WTC11 (cell line): ENCODE measurements around the gene NFKBIE. TPM values are rescaled to one million over a fixed set of nuclear protein-coding genes. Genes with fewer than 3 reads are reported as not detected.

Source experiments
- ATAC-seq: fragments of 200-7000 bp; cut with Tn5 transposase; 2 replicates; pipeline ENCODE4 v1.10.0; 2021; ENCODE audit warnings: mild to moderate bottlenecking, moderate library complexity
- CTCF ChIA-PET: fragments of 300-600 bp; sonication (Branson Sonifier 250); formaldehyde crosslinking; loops from one replicate; lab custom pipeline; 2021; ENCODE audit warnings: antibody characterized with exemption; lab: Charles Lee
- POLR2A ChIA-PET: fragments of 350-600 bp; sonication (Branson Sonifier 250); formaldehyde crosslinking; loops from one replicate; lab custom pipeline; 2021; ENCODE audit warnings: antibody characterized with exemption; lab: Charles Lee
- DNase-seq: peaks from one replicate; pipeline ENCODE4 v3.0.0; 2021; ENCODE audit warnings: low spot score
- H3K27ac Mint-ChIP-seq: 2 replicates; pipeline ENCODE4 v1.8.0; 2021; ENCODE audit warnings: mixed read lengths
- H3K27me3 Mint-ChIP-seq: 2 replicates; pipeline ENCODE4 v1.8.0; 2021; ENCODE audit warnings: low read depth, mild to moderate bottlenecking, moderate library complexity, mixed read lengths
- H3K36me3 Mint-ChIP-seq: 2 replicates; pipeline ENCODE4 v1.8.0; 2021; ENCODE audit warnings: mixed read lengths
- H3K4me1 Mint-ChIP-seq: 2 replicates; pipeline ENCODE4 v1.8.0; 2022; ENCODE audit warnings: mixed read lengths
- H3K4me3 Mint-ChIP-seq: 2 replicates; pipeline ENCODE4 v1.8.0; 2021; ENCODE audit warnings: mild to moderate bottlenecking, moderate library complexity, mixed read lengths
- H3K9me3 Mint-ChIP-seq: 2 replicates; pipeline ENCODE4 v1.8.0; 2021; ENCODE audit warnings: mixed read lengths
- AR ChIP-seq: fragments of 250-450 bp; sonication (Bioruptor Pico); IDR thresholded peaks from 2 replicates; pipeline ENCODE4 v1.9.0; 2021; ENCODE audit warnings: mild to moderate bottlenecking
- ATF1 ChIP-seq: sonication (generic); formaldehyde crosslinking; IDR thresholded peaks from 2 replicates; pipeline ENCODE4 v1.8.1; 2023; ENCODE audit warnings: mild to moderate bottlenecking, moderate library complexity, missing genetic modification reagents
- CREM ChIP-seq: sonication (generic); formaldehyde crosslinking; IDR thresholded peaks from 2 replicates; pipeline ENCODE4 v1.8.1; 2022; ENCODE audit warnings: mild to moderate bottlenecking, missing genetic modification reagents, moderate library complexity
- ERG ChIP-seq: fragments of 250-450 bp; sonication (Bioruptor Pico); IDR thresholded peaks from 2 replicates; pipeline ENCODE4 v1.8.0; 2021; ENCODE audit warnings: mild to moderate bottlenecking
- ESRRA ChIP-seq: sonication (generic); formaldehyde crosslinking; IDR thresholded peaks from 2 replicates; pipeline ENCODE4 v1.8.1; 2022; ENCODE audit warnings: mild to moderate bottlenecking, missing genetic modification reagents, borderline replicate concordance
- FOXK1 ChIP-seq: sonication (generic); formaldehyde crosslinking; IDR thresholded peaks from 2 replicates; pipeline ENCODE4 v1.8.0; 2022; ENCODE audit warnings: mild to moderate bottlenecking, moderate library complexity, missing genetic modification reagents
- FOXP1 ChIP-seq: sonication (generic); formaldehyde crosslinking; IDR thresholded peaks from 2 replicates; pipeline ENCODE4 v1.8.0; 2022; ENCODE audit warnings: missing genetic modification reagents, mild to moderate bottlenecking, moderate library complexity, borderline replicate concordance
- IRF2 ChIP-seq: sonication (generic); formaldehyde crosslinking; IDR thresholded peaks from 2 replicates; pipeline ENCODE4 v1.8.0; 2022; ENCODE audit warnings: low read depth, missing genetic modification reagents, borderline replicate concordance
- JAZF1 ChIP-seq: fragments of 250-450 bp; sonication (Bioruptor Pico); IDR thresholded peaks from 2 replicates; pipeline ENCODE4 v1.9.0; 2021; ENCODE audit warnings: moderate library complexity, mild to moderate bottlenecking, inconsistent platforms
- NFATC4 ChIP-seq: fragments of 250-450 bp; sonication (Bioruptor Pico); IDR thresholded peaks from 2 replicates; pipeline ENCODE4 v1.9.0; 2021; ENCODE audit warnings: mild to moderate bottlenecking
- NFE2L1 ChIP-seq: sonication (generic); formaldehyde crosslinking; IDR thresholded peaks from 2 replicates; pipeline ENCODE4 v1.8.1; 2023; ENCODE audit warnings: missing genetic modification reagents
- NR1H2 ChIP-seq: sonication (generic); formaldehyde crosslinking; IDR thresholded peaks from 2 replicates; pipeline ENCODE4 v1.9.0; 2021; ENCODE audit warnings: mild to moderate bottlenecking, moderate library complexity, missing genetic modification reagents
- NR2C2 ChIP-seq: sonication (generic); formaldehyde crosslinking; IDR thresholded peaks from 2 replicates; pipeline ENCODE4 v1.8.0; 2022; ENCODE audit warnings: mild to moderate bottlenecking, missing genetic modification reagents
- RORB ChIP-seq: fragments of 250-450 bp; sonication (Bioruptor Pico); IDR thresholded peaks from 2 replicates; pipeline ENCODE4 v1.9.0; 2021; ENCODE audit warnings: mild to moderate bottlenecking
- SOX15 ChIP-seq: fragments of 250-450 bp; sonication (Bioruptor Pico); IDR thresholded peaks from 2 replicates; pipeline ENCODE4 v1.9.0; 2021; ENCODE audit warnings: mild to moderate bottlenecking
- TCF7 ChIP-seq: sonication (generic); formaldehyde crosslinking; IDR thresholded peaks from 2 replicates; pipeline ENCODE4 v1.8.0; 2022; ENCODE audit warnings: mild to moderate bottlenecking, low read depth, missing genetic modification reagents, moderate library complexity
- USF2 ChIP-seq: sonication (generic); formaldehyde crosslinking; IDR thresholded peaks from 2 replicates; pipeline ENCODE4 v1.8.1; 2023; ENCODE audit warnings: mild to moderate bottlenecking, missing genetic modification reagents, moderate library complexity
- ZNF263 ChIP-seq: sonication (generic); formaldehyde crosslinking; IDR thresholded peaks from 2 replicates; pipeline ENCODE4 v1.8.1; 2022; ENCODE audit warnings: low read depth, mild to moderate bottlenecking, moderate library complexity, missing genetic modification reagents
- ZNF423 ChIP-seq: fragments of 250-450 bp; sonication (Bioruptor Pico); IDR thresholded peaks from 2 replicates; pipeline ENCODE4 v2.1.2; 2022; ENCODE audit warnings: mild to moderate bottlenecking, moderate library complexity
- total RNA-seq: library from RNA; stranded (reverse); gene quantifications from 3 replicates; pipeline ENCODE4 v1.2.3, GENCODE V29; 2021
- TF ChIP-seq, protein P1 (sequence below): sonication (generic); formaldehyde crosslinking; IDR thresholded peaks from 2 replicates; pipeline ENCODE4 v1.8.0; 2022; ENCODE audit warnings: mild to moderate bottlenecking, missing genetic modification reagents
- TF ChIP-seq, protein P2 (sequence below): sonication (generic); formaldehyde crosslinking; IDR thresholded peaks from 2 replicates; pipeline ENCODE4 v1.8.1; 2023; ENCODE audit warnings: mild to moderate bottlenecking, missing genetic modification reagents
- TF ChIP-seq, protein P3 (sequence below): sonication (generic); formaldehyde crosslinking; IDR thresholded peaks from 2 replicates; pipeline ENCODE4 v1.8.1; 2022; ENCODE audit warnings: low read depth, missing genetic modification reagents, borderline replicate concordance
- TF ChIP-seq, protein P4 (sequence below): sonication (generic); formaldehyde crosslinking; IDR thresholded peaks from 2 replicates; pipeline ENCODE4 v1.8.1; 2022; ENCODE audit warnings: mild to moderate bottlenecking, moderate library complexity, missing genetic modification reagents

NFKBIE gene
- total RNA-seq, 1 experiment from 2014 or later, result 10.3 TPM

- peak overlapping the region; percentile 87 for H3K27ac Mint-ChIP-seq
- CTCF ChIA-PET, result interaction anchor here (1.2 to 6.3 kb wide), 18 partner anchors 10 to 148 kb away, joined by 3 to 174 read pairs (median 10); partner anchors contain the start of genes AARS2, HSP90AB1, SLC29A1 and SLC35B2
- POLR2A ChIA-PET, result interaction anchor here (1.4 to 2.7 kb wide), 4 partner anchors 9 to 23 kb away, joined by 5 to 14 read pairs (median 8); partner anchors contain the start of genes HSP90AB1, SLC29A1 and SLC35B2
- TF ChIP-seq FOXK1 (CRISPR knock-in tag) (no peak), TCF7 (CRISPR knock-in tag) (no peak), NR1H2 (no peak), ESRRA (CRISPR knock-in tag) (no peak), SOX15 (no peak), NFE2L1 (no peak), IRF2 (CRISPR knock-in tag) (no peak), JAZF1 (CRISPR knock-in tag) (no peak), CREM (no peak), ATF1 (CRISPR knock-in tag) (no peak), USF2 (CRISPR knock-in tag) (no peak), NFATC4 (CRISPR knock-in tag) (no peak), RORB (CRISPR knock-in tag) (no peak)
- TF ChIP-seq, protein P1, sequence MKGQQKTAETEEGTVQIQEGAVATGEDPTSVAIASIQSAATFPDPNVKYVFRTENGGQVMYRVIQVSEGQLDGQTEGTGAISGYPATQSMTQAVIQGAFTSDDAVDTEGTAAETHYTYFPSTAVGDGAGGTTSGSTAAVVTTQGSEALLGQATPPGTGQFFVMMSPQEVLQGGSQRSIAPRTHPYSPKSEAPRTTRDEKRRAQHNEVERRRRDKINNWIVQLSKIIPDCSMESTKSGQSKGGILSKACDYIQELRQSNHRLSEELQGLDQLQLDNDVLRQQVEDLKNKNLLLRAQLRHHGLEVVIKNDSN, result no peak
- TF ChIP-seq, protein P2, sequence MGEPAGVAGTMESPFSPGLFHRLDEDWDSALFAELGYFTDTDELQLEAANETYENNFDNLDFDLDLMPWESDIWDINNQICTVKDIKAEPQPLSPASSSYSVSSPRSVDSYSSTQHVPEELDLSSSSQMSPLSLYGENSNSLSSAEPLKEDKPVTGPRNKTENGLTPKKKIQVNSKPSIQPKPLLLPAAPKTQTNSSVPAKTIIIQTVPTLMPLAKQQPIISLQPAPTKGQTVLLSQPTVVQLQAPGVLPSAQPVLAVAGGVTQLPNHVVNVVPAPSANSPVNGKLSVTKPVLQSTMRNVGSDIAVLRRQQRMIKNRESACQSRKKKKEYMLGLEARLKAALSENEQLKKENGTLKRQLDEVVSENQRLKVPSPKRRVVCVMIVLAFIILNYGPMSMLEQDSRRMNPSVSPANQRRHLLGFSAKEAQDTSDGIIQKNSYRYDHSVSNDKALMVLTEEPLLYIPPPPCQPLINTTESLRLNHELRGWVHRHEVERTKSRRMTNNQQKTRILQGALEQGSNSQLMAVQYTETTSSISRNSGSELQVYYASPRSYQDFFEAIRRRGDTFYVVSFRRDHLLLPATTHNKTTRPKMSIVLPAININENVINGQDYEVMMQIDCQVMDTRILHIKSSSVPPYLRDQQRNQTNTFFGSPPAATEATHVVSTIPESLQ, result no peak
- TF ChIP-seq, protein P3, sequence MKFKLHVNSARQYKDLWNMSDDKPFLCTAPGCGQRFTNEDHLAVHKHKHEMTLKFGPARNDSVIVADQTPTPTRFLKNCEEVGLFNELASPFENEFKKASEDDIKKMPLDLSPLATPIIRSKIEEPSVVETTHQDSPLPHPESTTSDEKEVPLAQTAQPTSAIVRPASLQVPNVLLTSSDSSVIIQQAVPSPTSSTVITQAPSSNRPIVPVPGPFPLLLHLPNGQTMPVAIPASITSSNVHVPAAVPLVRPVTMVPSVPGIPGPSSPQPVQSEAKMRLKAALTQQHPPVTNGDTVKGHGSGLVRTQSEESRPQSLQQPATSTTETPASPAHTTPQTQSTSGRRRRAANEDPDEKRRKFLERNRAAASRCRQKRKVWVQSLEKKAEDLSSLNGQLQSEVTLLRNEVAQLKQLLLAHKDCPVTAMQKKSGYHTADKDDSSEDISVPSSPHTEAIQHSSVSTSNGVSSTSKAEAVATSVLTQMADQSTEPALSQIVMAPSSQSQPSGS, result no peak
- ATAC-seq (no peak), DNase-seq (no peak)
- H3K36me3 Mint-ChIP-seq, result peaks cover 54% of the 10 kb centered on the region
- H3K9me3 Mint-ChIP-seq, result no peaks in the 10 kb centered on the region
- H3K27me3 Mint-ChIP-seq, result peaks cover 3% of the 10 kb centered on the region
- peaks cover 45% of the 10 kb centered on the region for H3K4me1 Mint-ChIP-seq
- no peak overlapping the region for H3K4me3 Mint-ChIP-seq
Measured at GRCh38 chr6:44233567-44234100, 31.7 kb downstream of the NFKBIE start.

- ATAC-seq (no peak), DNase-seq (no peak)
- ChIA-PET POLR2A (no interaction called here), CTCF (interaction anchor here (1.9 to 6.3 kb wide), 4 partner anchors 9 to 76 kb away, joined by 12 to 174 read pairs (median 32); partner anchors contain the start of genes SLC29A1 and SLC35B2)
- Mint-ChIP-seq H3K36me3 (peaks cover 60% of the 10 kb centered on the region), H3K27ac (peak overlapping the region; percentile 87), H3K27me3 (no peaks in the 10 kb centered on the region), H3K4me3 (no peak overlapping the region), H3K9me3 (no peaks in the 10 kb centered on the region), H3K4me1 (peaks cover 40% of the 10 kb centered on the region)
- TF ChIP-seq AR (CRISPR knock-in tag) (no peak), FOXK1 (CRISPR knock-in tag) (no peak), ATF1 (CRISPR knock-in tag) (no peak), ERG (CRISPR knock-in tag) (no peak), NR2C2 (CRISPR knock-in tag) (no peak), ZNF423 (CRISPR knock-in tag) (no peak), ZNF263 (no peak), FOXP1 (CRISPR knock-in tag) (no peak), NR1H2 (no peak), NFE2L1 (no peak)
- TF ChIP-seq, protein P4, sequence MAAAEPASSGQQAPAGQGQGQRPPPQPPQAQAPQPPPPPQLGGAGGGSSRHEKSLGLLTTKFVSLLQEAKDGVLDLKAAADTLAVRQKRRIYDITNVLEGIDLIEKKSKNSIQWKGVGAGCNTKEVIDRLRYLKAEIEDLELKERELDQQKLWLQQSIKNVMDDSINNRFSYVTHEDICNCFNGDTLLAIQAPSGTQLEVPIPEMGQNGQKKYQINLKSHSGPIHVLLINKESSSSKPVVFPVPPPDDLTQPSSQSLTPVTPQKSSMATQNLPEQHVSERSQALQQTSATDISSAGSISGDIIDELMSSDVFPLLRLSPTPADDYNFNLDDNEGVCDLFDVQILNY (CRISPR knock-in tag), result no peak
Measured at GRCh38 chr6:44232676-44233566, 32.4 kb downstream of the NFKBIE start.
